GM18502 (cell line): ENCODE data around the gene IRF8.
A peak's percentile ranks its signal among the peaks of the same experiment; 100 is the strongest.

Source experiments
- ATAC-seq: cut with Tn5 transposase; IDR thresholded peaks from one replicate; pipeline ENCODE4 v1.9.1; 2021; ENCODE audit warnings: mild to moderate bottlenecking; ENCODE audit not compliant: unreplicated experiment, poor library complexity

Gene IRF8

GRCh38 chr16:85950136-85950918 lies 51.4 kb downstream of the IRF8 start:
- no peak for ATAC-seq

- no peak for ATAC-seq
These were observed 53.2 kb downstream of the IRF8 start for GRCh38 chr16:85952197-85952596.

GRCh38 chr16:85952811-85953210 lies 53.8 kb downstream of the IRF8 start:
- ATAC-seq = no peak

GRCh38 chr16:85954927-85955519 lies 56.1 kb downstream of the IRF8 start:
- no peak for ATAC-seq

GRCh38 chr16:85955566-85955965 lies 56.6 kb downstream of the IRF8 start:
- no peak for ATAC-seq

- no peak for ATAC-seq
These were observed 57.5 kb downstream of the IRF8 start for GRCh38 chr16:85956426-85956825.

GRCh38 chr16:85958731-85959130 lies 59.8 kb downstream of the IRF8 start:
- ATAC-seq = no peak

- no peak for ATAC-seq
These were observed 60.7 kb downstream of the IRF8 start for GRCh38 chr16:85959686-85960085.

- no peak for ATAC-seq
These were observed 61.6 kb downstream of the IRF8 start for GRCh38 chr16:85960486-85961046.

GRCh38 chr16:85961988-85962915 lies 63.3 kb downstream of the IRF8 start:
- ATAC-seq = no peak

GRCh38 chr16:85963753-85964285 lies 64.9 kb downstream of the IRF8 start:
- ATAC-seq = no peak

- ATAC-seq = no peak
These were observed 66.2 kb downstream of the IRF8 start for GRCh38 chr16:85965125-85965524.

GRCh38 chr16:85967111-85967510 lies 68.1 kb downstream of the IRF8 start:
- no peak for ATAC-seq

- ATAC-seq = no peak
These were observed 69.3 kb downstream of the IRF8 start for GRCh38 chr16:85968041-85968920.

GRCh38 chr16:85969159-85969558 lies 70.2 kb downstream of the IRF8 start:
- peak; percentile 31 for ATAC-seq

- ATAC-seq = peak; percentile 60
These were observed 70.6 kb downstream of the IRF8 start for GRCh38 chr16:85969591-85969990.

- no peak for ATAC-seq
These were observed 71.2 kb downstream of the IRF8 start for GRCh38 chr16:85970016-85970733.

- no peak for ATAC-seq
These were observed 71.8 kb downstream of the IRF8 start for GRCh38 chr16:85970738-85971137.
